GM21360 (cell line): ENCODE results near the gene RIMBP2.

Source experiments
- ATAC-seq: cut with Tn5 transposase; IDR thresholded peaks from one replicate; pipeline ENCODE4 v1.9.1; 2021; ENCODE audit warnings: mild to moderate bottlenecking, moderate library complexity; ENCODE audit not compliant: unreplicated experiment

The RIMBP2 gene

DNA sequence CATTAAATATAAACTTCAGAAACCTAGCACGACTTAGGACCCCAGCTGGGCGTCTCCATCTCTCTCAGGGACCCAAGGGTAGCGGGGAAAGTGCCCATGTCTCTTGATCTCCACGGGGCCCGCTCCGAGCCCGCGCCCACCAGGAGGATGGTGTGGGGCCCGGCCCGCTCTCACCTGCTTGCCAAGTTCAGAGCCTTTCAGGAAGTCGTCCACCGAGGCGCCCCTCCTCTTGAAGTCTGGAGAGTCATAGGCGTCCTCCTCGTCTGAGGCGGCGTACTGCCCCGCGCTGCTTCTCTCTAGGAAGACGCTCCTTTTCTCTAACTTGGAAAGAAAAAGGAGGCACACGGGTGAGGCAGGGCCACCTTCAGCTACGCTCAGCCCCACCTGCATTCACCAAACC is 281.5 kb downstream of the RIMBP2 start:
- no peak for ATAC-seq

DNA sequence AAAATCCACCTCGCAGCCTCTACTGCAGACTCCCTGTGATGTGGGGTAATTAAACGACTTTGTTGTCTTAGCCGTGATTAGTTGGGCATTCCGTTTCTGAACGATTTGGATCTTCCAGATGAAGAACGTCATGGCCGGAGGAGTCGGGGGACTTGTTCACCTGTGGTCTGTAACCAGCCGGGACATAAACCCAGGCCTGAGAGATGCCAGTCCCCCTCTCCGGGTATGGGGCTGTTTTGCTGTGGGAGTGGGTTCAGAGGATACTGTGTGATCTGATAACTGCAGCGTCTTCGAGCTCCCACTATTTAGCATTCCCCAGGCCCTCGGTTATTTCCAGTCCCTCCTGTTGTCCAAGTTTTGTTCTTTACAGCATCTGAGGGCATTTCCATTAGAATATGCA is 282.3 kb downstream of the RIMBP2 start:
- no peak for ATAC-seq

DNA sequence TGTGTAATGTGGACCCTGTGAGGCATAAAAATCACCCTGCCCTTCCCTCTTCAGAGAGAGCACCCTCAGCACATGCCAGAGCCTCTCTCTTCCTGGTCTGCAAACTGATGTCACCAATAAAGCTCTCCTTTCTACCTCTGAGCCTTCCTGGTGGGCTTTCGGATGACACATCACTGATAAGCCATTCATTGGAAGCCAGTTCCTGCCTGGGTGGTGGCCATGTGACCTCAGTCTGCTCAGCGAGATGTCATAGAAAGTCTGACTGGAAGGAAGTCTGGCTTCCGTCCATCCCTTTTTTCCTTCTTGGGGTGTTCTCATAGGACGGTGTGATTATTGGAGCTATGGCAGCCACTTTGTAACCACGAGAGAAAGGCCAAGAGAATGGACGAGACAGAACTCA is 282.7 kb downstream of the RIMBP2 start:
- no peak for ATAC-seq

DNA sequence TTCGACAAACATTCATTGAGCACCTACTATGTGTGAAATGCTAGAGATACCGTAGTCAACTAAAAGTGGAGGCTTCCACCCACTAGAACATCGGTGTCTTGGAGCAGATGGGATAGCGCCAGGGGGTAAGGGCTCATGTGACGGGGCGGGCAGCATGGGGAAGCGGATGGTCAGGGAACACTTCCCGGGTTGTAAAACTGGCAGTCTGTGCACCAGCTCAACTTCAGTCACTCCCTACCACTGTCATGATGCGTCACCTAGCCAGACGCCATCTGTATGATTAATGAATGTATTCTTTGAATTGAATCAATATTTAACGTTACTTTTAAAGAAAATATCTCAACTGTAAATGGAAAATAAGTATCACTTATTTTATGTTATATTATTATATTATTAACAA is 284.9 kb downstream of the RIMBP2 start:
- no peak for ATAC-seq

DNA sequence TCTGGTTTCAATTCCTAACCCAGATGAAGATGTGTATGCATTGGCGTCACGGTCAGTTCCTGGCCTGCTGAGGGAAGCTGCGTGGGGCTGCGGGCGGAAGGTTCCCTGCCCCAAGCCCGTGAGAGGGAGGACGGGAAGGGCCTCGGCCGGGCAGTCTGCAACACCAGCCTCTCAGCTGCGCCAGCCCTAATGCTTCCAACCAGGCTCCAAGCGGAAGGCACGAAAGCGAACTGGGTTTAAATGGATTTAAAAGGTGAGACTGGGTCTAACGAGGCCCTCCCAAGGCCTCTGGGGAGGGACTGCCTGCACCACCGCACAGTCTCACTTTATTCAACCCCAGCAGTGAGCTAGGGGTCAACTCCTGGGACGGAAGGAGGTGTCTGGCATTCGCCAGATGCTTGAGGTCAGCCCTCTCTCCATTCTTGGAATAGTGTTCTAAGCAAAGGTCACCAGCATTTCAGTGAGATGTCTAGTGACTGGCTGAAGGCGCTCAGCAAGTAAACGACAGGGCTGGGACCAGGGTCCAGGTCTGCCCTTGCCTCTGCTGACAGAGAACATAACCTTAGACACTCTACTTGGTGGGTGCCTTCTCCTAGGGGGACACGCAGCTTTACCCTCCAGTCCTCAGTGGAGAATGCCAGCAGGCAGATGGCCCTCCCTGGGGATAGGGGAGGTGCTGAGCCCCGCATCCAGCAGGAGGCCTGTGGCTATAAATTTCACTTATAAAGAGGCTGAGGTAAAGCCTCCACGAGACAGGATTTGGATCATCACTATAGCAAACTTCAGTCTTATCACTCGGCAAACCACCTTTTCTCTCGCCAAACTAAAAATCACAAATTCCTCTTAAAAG is 286.2 kb downstream of the RIMBP2 start:
- no peak for ATAC-seq

DNA sequence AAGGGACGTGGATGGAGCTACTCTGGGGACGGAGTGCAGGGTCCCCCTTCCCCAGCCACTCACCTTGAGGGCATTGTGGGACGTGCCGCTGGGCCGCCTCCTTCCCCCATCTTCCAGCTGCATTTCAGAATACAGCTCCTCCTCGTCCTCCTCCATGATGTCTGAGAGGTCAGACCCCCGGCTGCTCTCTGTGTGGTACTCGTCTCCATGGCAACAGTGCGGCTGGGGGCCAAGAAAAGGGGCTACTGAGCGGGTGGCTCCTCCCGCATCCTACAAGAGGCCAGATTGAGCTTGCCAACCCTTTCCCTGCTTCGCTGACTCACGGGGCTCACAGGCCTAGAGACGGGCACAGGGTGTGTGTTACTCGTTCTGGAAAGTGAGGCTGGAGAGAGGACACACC is 288.0 kb downstream of the RIMBP2 start:
- ATAC-seq: no peak

DNA sequence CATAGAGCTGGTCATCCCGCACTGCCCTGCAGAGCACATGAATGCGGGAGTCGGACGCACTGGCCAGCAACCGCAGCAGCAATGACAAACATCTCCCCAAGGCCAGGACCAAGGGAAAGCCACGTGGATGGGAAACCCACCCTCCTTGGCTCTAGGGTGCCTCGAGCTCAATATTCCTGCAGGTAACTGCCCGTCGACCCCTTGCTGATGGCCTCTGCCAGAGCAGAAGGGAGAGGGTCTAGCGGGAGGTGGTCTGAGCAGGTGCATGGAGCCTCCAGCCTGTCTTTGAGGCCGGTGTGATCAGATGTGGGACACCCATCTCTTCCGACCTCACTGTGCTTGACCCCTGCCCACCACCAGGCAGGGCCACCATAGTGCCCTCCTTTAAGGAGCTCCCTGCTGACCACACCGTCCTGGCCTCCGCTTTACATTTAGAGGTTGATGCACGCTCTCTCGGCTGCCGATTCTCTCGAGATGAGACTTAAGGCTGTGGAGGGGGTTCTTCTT is 288.7 kb downstream of the RIMBP2 start:
- no peak for ATAC-seq

DNA sequence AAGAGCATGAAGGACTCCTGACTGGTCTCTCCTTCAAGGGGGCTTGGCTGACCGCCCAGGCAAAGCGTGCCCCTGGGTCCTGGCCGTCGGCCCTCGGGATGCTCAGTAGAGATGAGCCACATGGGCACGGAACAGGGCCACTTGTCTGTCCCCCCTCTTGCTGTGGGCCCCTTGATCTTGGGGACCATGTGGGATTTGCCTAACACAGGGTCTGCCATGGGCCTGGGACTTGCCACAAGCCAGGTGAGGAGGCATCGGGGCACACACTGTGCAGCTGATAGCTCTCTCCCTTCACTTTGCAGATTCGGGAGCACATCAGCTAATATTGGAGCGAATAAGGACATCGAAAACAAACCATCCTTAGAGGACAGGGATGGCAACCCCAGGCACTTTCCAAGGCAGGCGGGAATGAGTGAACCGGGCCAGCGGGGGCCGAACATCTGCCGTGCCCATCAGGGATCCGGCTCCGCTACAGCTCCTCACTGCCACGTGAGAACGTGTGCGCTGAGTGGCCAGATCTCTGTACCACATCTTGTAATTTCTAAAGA is 290.3 kb downstream of the RIMBP2 start:
- ATAC-seq: no peak

DNA sequence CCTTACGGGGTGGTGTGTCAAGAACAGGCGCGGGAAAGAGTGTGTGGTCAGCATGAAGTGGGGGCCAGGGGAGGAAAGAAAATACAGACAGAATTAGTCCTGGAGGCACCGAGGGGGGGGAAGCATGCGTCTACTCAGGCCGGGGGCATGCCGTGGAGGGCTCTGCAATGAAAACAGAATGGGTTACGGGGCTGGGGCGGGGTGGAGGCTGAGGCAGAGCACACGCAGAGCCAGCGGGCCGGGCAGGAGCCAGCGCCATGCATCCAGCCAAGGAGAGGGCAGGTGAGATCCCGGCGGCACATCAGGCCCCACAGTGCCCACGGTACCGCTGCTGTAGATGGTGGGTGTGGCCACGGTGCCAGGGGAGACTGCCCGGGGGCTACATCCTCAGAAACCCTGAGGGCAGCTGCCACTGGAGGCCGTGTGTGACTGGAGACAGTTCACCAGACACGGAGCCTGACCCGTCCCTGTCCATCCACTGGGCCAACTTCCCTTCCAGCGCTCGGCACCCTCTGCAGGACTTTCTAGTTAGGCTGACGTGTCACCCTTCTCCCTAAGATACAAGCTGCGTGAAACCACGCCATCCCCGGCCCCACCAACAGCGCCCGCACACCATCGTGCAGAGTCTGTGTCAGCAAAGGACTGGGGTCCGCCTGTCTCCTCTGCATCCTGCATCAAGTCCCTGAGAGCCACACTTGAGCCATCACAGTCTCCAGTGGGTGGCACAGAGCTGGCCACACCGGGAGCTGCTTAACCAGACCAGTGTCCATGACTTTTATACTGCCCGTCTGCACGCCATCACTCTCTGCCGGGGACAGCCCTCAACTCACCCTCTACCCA is 291.0 kb downstream of the RIMBP2 start:
- no peak for ATAC-seq

DNA sequence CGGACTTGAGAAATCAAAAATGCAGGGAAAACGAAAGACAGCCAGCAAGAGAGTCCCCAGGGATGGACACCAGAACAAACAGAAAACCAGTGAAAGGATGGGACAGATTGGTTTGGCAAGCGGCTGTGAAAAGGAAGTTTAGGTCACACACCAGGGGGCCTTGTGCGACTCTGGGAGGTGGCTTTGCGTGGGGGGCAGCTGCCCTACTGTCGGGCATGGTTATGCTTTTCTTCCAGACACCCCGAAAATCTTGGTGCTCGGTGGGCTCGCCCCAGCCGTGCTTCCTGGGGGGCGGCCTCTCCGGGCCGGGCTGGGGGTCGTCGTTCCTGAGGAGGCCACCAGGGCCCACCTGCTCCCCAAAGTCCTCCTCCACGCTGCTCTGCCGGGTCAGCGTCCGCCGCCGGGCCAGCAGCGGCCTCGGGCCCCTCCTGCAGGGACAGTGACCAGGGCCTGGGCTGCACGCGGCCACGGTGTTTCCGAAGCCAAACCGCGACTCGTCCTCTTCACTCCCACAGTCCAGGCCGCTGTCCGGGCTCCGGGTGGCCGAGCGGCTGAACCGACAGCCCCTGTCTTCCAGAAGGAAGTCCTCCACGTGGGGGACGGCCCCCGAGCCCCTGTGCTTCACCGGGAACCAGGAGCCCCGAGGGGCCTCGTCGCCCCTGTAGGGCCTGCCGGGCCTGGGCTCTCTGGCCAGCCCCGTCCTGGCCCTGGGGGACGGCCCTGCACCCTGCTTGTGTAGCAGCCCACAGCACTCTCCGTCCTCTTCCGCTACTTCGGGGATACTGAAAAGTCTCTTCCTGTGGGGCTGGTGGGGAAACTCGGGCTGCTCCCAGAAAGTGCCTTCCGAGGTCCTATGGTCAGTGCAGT is 291.9 kb downstream of the RIMBP2 start:
- ATAC-seq: no peak

DNA sequence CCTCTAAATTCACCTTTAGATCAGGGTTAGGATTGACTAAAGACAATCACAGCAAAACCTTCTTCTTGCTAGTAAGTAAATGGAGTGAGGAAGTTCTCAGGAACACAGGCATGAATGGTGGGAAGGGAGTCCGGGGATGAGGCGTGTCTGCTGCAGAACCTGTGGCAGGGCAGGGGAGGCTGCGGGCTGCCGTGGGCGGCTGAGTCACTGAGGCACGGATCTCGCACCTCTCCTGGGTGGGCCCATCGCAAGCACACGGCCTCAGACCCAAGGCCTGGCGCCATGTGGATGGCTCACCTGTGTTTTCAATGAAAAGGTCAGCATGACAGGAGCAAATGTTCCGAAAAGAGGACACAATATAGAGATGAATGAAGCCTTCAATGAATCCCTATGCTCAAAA is 293.0 kb downstream of the RIMBP2 start:
- no peak for ATAC-seq

DNA sequence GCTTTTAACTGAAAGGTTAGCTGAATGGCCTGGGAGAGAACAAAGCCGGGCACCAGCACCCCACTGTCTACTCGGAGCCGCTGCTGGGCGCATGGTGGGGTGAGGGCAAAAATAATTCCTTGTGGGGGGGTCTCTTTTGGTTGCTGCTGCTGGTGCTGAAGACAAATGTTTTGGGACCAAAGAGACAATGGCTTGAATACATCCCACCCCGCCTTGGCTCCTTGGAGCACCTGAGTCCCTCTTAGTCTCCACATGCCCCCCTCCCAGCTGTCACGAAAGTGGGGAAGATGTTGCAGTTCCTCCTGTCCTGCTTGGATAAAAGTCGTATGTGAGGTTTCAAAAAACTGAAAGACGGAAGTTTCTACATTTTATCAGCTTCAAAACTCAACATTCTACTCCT is 293.4 kb downstream of the RIMBP2 start:
- no peak for ATAC-seq

DNA sequence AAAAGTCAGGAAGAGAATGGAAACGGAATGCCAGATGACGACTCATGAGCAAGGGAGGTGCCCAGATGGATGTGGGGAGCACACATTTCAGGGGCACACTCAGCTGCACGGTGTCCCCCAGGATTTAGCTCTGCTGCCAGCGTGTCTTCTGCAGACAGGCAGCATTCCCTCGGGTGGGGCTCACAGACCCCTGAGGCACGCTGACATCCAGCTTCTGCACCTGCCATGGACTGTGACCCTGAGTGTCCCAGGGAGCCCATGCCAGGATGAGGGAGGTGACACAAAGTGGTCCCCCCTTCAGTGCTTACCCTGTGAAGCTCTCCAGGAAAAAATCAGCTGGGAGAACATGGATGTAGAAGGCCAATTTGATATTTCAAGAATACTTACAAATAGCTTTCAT is 294.2 kb downstream of the RIMBP2 start:
- ATAC-seq: no peak

DNA sequence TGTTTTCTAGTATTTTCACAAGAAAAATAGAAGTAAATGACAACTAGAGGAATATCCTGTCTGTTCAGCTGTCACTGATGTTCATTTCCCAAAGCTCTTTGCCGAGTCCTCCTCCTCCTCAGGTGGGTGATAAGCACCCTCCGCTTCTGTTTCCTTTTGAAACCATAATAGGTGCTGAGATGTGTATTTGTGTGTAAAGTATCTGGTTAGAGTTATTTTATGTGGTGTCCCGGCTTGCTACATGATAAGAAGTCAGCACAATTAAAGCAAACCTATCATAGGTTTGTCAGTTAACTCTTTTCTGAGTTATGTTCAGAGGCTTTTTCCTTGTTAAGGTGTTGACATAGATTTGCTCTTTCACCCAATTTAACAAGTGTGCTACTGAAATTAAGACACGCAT is 296.0 kb downstream of the RIMBP2 start:
- no peak for ATAC-seq

DNA sequence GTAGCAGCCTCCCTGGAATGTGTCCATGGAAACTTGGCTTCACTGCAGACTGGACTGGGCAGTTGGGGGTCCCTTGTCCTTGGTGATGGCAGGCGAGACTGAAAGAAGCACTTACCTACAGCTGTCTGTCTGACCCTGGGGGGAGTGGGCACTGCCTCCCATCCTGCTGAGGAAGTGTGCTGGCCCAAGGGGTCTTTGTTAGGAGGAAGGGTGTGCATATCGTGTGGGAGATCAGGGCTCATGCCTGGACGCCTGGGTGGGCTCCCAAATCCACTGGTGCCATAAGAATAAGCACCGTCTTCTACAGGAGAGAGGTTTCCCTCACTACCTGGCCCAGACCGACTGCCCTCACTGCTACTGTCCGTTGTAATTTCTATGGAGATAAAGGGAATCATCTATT is 297.0 kb downstream of the RIMBP2 start:
- ATAC-seq: no peak

DNA sequence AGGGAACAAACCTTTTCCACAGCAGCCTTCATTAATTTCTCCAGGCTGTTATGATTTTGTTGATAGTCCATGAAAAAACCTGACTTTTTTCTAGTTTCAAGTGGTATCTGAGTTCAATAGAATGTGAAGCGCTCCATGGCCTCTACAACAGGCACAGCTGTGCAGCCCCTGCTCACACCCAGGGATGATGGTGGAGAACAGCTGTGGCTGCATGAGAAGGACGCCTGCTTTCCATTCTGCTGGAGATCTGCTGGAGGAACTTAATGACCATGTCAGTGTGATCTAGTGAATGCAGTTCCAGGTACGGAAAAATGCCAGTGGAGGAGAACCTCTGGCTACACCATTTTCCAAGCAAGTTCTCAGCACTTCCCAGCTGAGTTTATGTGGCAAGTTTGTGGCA is 297.8 kb downstream of the RIMBP2 start:
- ATAC-seq: no peak

DNA sequence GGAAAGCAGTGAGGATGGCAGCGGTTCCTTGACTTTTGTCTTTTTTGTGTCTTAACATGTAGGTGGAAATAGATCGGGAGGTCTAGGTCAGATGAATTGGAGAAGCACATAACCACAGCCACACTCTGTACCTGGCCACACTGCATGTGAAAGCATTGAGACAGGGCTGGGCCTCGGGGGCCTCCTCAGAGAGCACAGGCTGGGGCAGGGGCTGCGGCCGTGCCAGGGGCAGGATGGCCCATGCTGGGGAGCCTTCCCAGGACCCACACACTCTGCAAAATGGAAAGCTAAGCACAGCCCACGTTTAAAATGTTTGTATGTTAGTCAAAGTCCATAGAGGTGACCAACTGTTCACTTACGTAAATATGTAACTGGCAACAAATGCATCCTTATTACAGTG is 301.7 kb downstream of the RIMBP2 start:
- ATAC-seq: no peak

DNA sequence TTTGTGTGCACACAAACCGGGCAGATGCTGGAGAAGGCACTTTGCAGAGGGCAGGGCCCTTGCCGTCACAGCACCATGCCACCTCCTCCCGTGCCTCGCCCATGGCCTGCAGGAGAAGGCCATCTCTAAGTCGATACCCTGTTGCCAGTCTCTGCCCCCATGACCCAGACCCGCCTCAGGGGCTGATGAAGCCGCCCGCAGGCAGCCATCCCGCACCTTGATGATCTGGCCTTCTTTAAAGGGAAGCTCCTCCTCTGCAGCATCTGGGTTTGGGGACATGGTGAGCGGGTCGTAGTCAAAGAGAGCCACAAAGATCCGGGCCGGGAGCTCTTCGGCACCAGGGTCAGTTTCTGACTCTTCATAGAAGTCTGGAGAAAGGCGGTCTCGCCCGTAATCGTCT is 302.2 kb downstream of the RIMBP2 start:
- no peak for ATAC-seq

DNA sequence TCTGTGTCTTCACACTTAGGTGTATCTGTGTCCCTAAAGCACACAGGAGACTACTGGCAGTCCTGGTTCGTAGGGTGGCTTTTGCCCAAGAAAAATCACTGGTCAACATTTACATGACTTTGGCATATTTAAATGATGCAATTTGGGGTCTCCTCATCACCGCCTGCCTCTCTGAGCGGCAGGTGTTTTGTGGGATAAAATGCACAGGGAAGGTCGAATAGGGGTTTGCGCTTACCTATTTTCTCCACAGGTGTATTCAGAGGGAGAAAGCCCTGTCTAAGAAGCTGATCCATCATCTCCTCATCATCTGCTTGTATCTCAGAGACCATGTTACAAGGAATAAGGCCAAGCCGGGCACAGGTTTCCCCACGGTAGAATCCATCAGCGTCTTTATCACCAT is 303.7 kb downstream of the RIMBP2 start:
- ATAC-seq: no peak

DNA sequence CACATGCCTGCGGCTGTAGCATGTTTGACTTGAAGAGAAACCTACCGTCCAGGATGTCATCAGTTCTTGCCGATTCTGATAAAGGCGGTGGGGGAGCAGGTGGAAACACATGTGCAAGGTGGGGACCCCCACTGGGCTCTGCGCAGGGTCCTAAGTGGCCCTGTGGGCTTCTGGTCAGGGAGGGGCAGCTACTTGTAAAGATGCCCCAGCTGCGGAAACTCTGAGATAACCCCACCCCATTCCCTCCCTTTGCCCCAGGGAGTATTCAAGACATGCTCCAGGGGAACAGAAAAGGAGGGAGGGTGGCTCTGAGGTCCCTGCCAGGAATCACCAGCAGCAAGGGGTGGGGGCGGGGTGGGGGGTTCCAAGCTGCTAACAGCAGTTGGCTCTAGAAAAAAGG is 310.8 kb downstream of the RIMBP2 start:
- ATAC-seq: no peak

DNA sequence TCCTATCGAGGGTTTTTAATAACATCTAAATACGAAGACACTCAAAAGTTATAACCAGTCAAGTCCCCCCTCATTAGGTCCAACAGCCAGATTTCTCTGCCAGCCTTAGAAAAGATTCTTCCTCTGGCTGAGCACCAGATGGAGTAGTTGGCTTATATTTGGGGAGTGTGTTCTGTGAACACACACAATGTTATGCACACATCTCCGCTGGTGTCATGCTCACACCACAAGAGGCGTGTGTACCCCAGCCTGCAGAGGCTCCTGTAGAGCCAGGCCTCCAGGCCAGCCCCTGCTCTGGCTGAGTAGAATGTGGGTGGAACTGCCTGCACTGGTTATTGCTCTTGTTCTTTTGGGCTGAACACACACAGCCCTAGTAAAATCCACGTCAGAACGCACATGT is 314.4 kb downstream of the RIMBP2 start:
- ATAC-seq: no peak
